ENCODE measurements around the gene AACS. TPM values are rescaled to one million over a fixed set of nuclear protein-coding genes. Genes with fewer than 3 reads are reported as not detected.
"Not testable (repeated sequence)": the region's sequence is repeated elsewhere in the genome, so short reads cannot be mapped to it uniquely, and the experiment has no call there.

Gene AACS
- polyA plus RNA-seq, 3 donors: 4.7 to 7.9 (median 5.1) TPM

GRCh38 chr12:125071456-125071855 lies 6.2 kb downstream of the AACS start:
- H3K27ac ChIP-seq (ENCODE audit: low read depth in 1 of 2, low read length in 2 of 2): no peak overlapping the region
- H3K79me2 ChIP-seq (ENCODE audit: insufficient read depth, low read length): no peaks in the 10 kb centered on the region
- H3K9ac ChIP-seq (ENCODE audit: insufficient read depth, low read length, poor library complexity, severe bottlenecking): no peak overlapping the region
- TF ChIP-seq, protein P1, sequence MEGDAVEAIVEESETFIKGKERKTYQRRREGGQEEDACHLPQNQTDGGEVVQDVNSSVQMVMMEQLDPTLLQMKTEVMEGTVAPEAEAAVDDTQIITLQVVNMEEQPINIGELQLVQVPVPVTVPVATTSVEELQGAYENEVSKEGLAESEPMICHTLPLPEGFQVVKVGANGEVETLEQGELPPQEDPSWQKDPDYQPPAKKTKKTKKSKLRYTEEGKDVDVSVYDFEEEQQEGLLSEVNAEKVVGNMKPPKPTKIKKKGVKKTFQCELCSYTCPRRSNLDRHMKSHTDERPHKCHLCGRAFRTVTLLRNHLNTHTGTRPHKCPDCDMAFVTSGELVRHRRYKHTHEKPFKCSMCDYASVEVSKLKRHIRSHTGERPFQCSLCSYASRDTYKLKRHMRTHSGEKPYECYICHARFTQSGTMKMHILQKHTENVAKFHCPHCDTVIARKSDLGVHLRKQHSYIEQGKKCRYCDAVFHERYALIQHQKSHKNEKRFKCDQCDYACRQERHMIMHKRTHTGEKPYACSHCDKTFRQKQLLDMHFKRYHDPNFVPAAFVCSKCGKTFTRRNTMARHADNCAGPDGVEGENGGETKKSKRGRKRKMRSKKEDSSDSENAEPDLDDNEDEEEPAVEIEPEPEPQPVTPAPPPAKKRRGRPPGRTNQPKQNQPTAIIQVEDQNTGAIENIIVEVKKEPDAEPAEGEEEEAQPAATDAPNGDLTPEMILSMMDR (IDR thresholded peaks at IDR 0.05): no peak
- no peaks in the 10 kb centered on the region for H3K27me3 ChIP-seq (ENCODE audit: control insufficient read depth in 2 of 2, insufficient read depth in 2 of 2, low read length in 2 of 2)
- no peak overlapping the region for H3K4me2 ChIP-seq (replicated peaks; ENCODE audit: extremely low read depth, low read length, poor library complexity, severe bottlenecking)
- no peak for DNase-seq
- intact Hi-C loops (cut with micrococcal nuclease): no loop called here
- H3K4me3 ChIP-seq (replicated peaks in 1 of 3; ENCODE audit: low read depth in 2 of 3, low read length in 3 of 3): no peak overlapping the region
- H3K4me1 ChIP-seq (ENCODE audit: control insufficient read depth in 1 of 2, insufficient read depth in 2 of 2, low read length in 2 of 2): no peaks in the 10 kb centered on the region
- peaks cover 0 to 4% of the 10 kb centered on the region in 2 donors for H3K36me3 ChIP-seq (replicated peaks in 1 of 2; ENCODE audit: control insufficient read depth in 1 of 2, insufficient read depth in 2 of 2, low read length in 2 of 2)
- 99% methylated on average over 11 of the region's 12 CpGs for WGBS (ENCODE audit: insufficient coverage)
- H2AFZ ChIP-seq (ENCODE audit: insufficient read depth, low read depth, low read length, poor library complexity, severe bottlenecking): no peak overlapping the region
- H3K36me3 Mint-ChIP-seq: peaks cover 16 to 23% of the 10 kb centered on the region in 2 donors
- no peak overlapping the region for H3K4me3 Mint-ChIP-seq
- peak overlapping the region in 2 of 7 donors; percentile 43 to 45 for H3K27ac Mint-ChIP-seq
- H3K9me3 Mint-ChIP-seq: no peaks in the 10 kb centered on the region
- H3K9me3 ChIP-seq (replicated peaks in 1 of 2; ENCODE audit: control insufficient read depth in 1 of 2, insufficient read depth in 1 of 2, low read length in 2 of 2): no peaks in the 10 kb centered on the region
- H4K20me1 ChIP-seq (ENCODE audit: insufficient read depth, low read length): no peaks in the 10 kb centered on the region
- H3K4me1 Mint-ChIP-seq: peaks cover 6% of the 10 kb centered on the region
- no peaks in the 10 kb centered on the region for H3K27me3 Mint-ChIP-seq (ENCODE audit: low read depth in 3 of 3)

GRCh38 chr12:125072496-125072895 lies 7.3 kb downstream of the AACS start:
- Mint-ChIP-seq H3K27ac (no peak overlapping the region), H3K27me3 (ENCODE audit: low read depth in 3 of 3) (no peaks in the 10 kb centered on the region), H3K36me3 (peaks cover 23 to 33% of the 10 kb centered on the region in 2 donors), H3K4me1 (no peaks in the 10 kb centered on the region), H3K9me3 (no peaks in the 10 kb centered on the region), H3K4me3 (no peak overlapping the region)
- intact Hi-C loops (cut with micrococcal nuclease): loop anchor here in 1 of 2 donors (2.0 kb wide), 1 partner anchor 48 kb away; no protein-coding TSS in a partner anchor
- H3K4me3 ChIP-seq (replicated peaks in 1 of 3; ENCODE audit: low read depth in 2 of 3, low read length in 3 of 3): no peak overlapping the region
- H3K27ac ChIP-seq (ENCODE audit: low read depth in 1 of 2, low read length in 2 of 2): no peak overlapping the region
- TF ChIP-seq, protein P1 (IDR thresholded peaks at IDR 0.05): no peak
- H3K36me3 ChIP-seq (replicated peaks in 1 of 2; ENCODE audit: control insufficient read depth in 1 of 2, insufficient read depth in 2 of 2, low read length in 2 of 2): peaks cover 3 to 9% of the 10 kb centered on the region in 2 donors
- no peaks in the 10 kb centered on the region for H3K27me3 ChIP-seq (ENCODE audit: control insufficient read depth in 2 of 2, insufficient read depth in 2 of 2, low read length in 2 of 2)
- no peaks in the 10 kb centered on the region for H3K4me1 ChIP-seq (ENCODE audit: control insufficient read depth in 1 of 2, insufficient read depth in 2 of 2, low read length in 2 of 2)
- no peaks in the 10 kb centered on the region for H3K79me2 ChIP-seq (ENCODE audit: insufficient read depth, low read length)
- no peak overlapping the region for H3K9ac ChIP-seq (ENCODE audit: insufficient read depth, low read length, poor library complexity, severe bottlenecking)
- no peak overlapping the region for H3K4me2 ChIP-seq (replicated peaks; ENCODE audit: extremely low read depth, low read length, poor library complexity, severe bottlenecking)
- no peaks in the 10 kb centered on the region for H3K9me3 ChIP-seq (replicated peaks in 1 of 2; ENCODE audit: control insufficient read depth in 1 of 2, insufficient read depth in 1 of 2, low read length in 2 of 2)
- no peak for DNase-seq
- H2AFZ ChIP-seq (ENCODE audit: insufficient read depth, low read depth, low read length, poor library complexity, severe bottlenecking): no peak overlapping the region
- H4K20me1 ChIP-seq (ENCODE audit: insufficient read depth, low read length): no peaks in the 10 kb centered on the region
- WGBS (ENCODE audit: insufficient coverage): no CpG with 5 or more reads among the region's 2 CpGs

GRCh38 chr12:125074294-125074693 lies 9.1 kb downstream of the AACS start:
- DNase-seq; H3K9me3 Mint-ChIP-seq; H3K9ac ChIP-seq (ENCODE audit: insufficient read depth, low read length, poor library complexity, severe bottlenecking); H3K9me3 ChIP-seq (replicated peaks in 1 of 2; ENCODE audit: control insufficient read depth in 1 of 2, insufficient read depth in 1 of 2, low read length in 2 of 2); H3K4me1 ChIP-seq (ENCODE audit: control insufficient read depth in 1 of 2, insufficient read depth in 2 of 2, low read length in 2 of 2); H2AFZ ChIP-seq (ENCODE audit: insufficient read depth, low read depth, low read length, poor library complexity, severe bottlenecking); H3K27me3 Mint-ChIP-seq (ENCODE audit: low read depth in 3 of 3); H3K27me3 ChIP-seq (ENCODE audit: control insufficient read depth in 2 of 2, insufficient read depth in 2 of 2, low read length in 2 of 2); H3K4me3 Mint-ChIP-seq; H3K4me3 ChIP-seq (replicated peaks in 1 of 3; ENCODE audit: low read depth in 2 of 3, low read length in 3 of 3); H3K79me2 ChIP-seq (ENCODE audit: insufficient read depth, low read length); H3K4me1 Mint-ChIP-seq; intact Hi-C loops (cut with micrococcal nuclease); H4K20me1 ChIP-seq (ENCODE audit: insufficient read depth, low read length); H3K27ac ChIP-seq (ENCODE audit: low read depth in 1 of 2, low read length in 2 of 2); H3K4me2 ChIP-seq (replicated peaks; ENCODE audit: extremely low read depth, low read length, poor library complexity, severe bottlenecking); H3K27ac Mint-ChIP-seq: not testable (repeated sequence)
- WGBS (ENCODE audit: insufficient coverage): 80% methylated on average over 1 of the region's 2 CpGs
- peaks cover 3 to 17% of the 10 kb centered on the region in 2 donors for H3K36me3 ChIP-seq (replicated peaks in 1 of 2; ENCODE audit: control insufficient read depth in 1 of 2, insufficient read depth in 2 of 2, low read length in 2 of 2)
- H3K36me3 Mint-ChIP-seq: peaks cover 36 to 45% of the 10 kb centered on the region in 2 donors
